ENCODE data around the gene RFK. TPM values are rescaled to one million over a fixed set of nuclear protein-coding genes. Genes with fewer than 3 reads are reported as not detected.
A peak's percentile ranks its signal among the peaks of the same experiment; 100 is the strongest.

Gene RFK
- total and polyA plus RNA-seq, 2 of the 13 experiments (the other 11 are each of a cell fraction or from before 2014, with no cell fraction given), result 18.2 to 37.2 TPM

DNA sequence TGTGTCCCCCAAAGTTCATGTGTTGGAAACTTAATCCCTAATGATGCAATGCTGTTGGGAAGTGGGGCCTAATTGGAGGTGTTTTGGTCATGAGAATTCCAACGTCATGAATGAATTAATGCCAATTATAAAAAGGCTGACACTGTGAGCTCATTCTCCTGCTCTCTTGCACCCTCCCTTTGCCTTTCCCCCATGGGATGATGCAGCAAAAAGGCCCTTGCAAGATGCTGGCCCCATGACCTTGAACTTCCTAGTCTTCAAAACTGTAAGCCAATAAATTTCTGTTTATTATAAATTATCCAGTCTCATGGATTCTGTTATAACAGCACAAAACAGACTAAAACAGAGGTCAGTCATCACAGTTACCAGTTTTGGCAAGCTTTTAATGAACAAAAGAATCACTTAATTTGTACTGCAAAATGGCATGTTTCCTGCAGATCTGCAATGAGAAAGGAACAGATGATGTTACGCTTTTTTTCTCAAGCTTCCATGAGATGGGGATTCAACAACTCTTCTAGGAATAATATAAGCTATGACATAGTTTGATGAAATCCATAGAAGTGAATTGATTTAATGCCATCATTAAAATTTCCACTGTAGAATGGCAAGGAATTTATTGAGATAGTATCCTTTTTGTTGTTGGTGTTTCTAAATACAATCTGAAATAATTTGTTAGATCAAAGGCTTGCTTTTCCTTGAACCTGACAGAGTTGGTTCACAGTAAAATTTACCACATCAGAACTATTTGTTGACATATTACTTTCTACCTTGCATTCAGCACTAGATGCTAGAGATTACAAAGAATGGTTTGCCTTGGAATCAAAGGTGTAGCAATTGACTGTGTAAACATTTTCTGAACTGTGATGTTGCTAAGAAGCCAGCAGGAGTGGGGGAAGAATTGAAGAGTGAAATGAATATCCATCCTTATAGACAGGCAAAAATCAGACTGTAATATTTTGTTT is 29.3 kb upstream of the RFK start (continued):
- TF ChIP-seq ZNF207 (IDR thresholded peaks at IDR 0.05; ENCODE audit: borderline replicate concordance) (no peak), CEBPG (CRISPR knock-in tag; IDR thresholded peaks at IDR 0.05) (peak; percentile 82), ZNF567 (CRISPR knock-in tag; IDR thresholded peaks at IDR 0.05; ENCODE audit: borderline replicate concordance) (no peak), HNF4G (IDR thresholded peaks at IDR 0.05; ENCODE audit: borderline replicate concordance, low read depth, low read length) (0 out of 2 replicates have a peak, but pooled peaks have one; percentile 7), HNF4G (CRISPR knock-in tag; IDR thresholded peaks at IDR 0.05; ENCODE audit: borderline replicate concordance, low read depth) (no peak), ZNF550 (CRISPR knock-in tag; IDR thresholded peaks at IDR 0.05; ENCODE audit: borderline replicate concordance) (no peak), SNAI1 (CRISPR knock-in tag; IDR thresholded peaks at IDR 0.05; ENCODE audit: borderline replicate concordance) (no peak), YEATS2 (CRISPR knock-in tag; IDR thresholded peaks at IDR 0.05; ENCODE audit: borderline replicate concordance) (no peak), JARID2 (CRISPR knock-in tag; IDR thresholded peaks at IDR 0.05; ENCODE audit: insufficient replicate concordance) (no peak), NAIF1 (CRISPR knock-in tag; IDR thresholded peaks at IDR 0.05; ENCODE audit: borderline replicate concordance) (no peak), ZNF354B (CRISPR knock-in tag; IDR thresholded peaks at IDR 0.05) (no peak), RAD51 (IDR thresholded peaks at IDR 0.05; ENCODE audit: borderline replicate concordance) (no peak)
- TF ChIP-seq, protein P1, sequence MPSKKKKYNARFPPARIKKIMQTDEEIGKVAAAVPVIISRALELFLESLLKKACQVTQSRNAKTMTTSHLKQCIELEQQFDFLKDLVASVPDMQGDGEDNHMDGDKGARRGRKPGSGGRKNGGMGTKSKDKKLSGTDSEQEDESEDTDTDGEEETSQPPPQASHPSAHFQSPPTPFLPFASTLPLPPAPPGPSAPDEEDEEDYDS (CRISPR knock-in tag; IDR thresholded peaks at IDR 0.05), result peak; percentile 42
- TF ChIP-seq, protein P2, sequence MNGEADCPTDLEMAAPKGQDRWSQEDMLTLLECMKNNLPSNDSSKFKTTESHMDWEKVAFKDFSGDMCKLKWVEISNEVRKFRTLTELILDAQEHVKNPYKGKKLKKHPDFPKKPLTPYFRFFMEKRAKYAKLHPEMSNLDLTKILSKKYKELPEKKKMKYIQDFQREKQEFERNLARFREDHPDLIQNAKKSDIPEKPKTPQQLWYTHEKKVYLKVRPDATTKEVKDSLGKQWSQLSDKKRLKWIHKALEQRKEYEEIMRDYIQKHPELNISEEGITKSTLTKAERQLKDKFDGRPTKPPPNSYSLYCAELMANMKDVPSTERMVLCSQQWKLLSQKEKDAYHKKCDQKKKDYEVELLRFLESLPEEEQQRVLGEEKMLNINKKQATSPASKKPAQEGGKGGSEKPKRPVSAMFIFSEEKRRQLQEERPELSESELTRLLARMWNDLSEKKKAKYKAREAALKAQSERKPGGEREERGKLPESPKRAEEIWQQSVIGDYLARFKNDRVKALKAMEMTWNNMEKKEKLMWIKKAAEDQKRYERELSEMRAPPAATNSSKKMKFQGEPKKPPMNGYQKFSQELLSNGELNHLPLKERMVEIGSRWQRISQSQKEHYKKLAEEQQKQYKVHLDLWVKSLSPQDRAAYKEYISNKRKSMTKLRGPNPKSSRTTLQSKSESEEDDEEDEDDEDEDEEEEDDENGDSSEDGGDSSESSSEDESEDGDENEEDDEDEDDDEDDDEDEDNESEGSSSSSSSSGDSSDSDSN (CRISPR knock-in tag; IDR thresholded peaks at IDR 0.05), result no peak
- TF ChIP-seq, protein P3, sequence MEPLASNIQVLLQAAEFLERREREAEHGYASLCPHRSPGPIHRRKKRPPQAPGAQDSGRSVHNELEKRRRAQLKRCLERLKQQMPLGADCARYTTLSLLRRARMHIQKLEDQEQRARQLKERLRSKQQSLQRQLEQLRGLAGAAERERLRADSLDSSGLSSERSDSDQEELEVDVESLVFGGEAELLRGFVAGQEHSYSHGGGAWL (CRISPR knock-in tag; IDR thresholded peaks at IDR 0.05), result no peak
- TF ChIP-seq, protein P4, sequence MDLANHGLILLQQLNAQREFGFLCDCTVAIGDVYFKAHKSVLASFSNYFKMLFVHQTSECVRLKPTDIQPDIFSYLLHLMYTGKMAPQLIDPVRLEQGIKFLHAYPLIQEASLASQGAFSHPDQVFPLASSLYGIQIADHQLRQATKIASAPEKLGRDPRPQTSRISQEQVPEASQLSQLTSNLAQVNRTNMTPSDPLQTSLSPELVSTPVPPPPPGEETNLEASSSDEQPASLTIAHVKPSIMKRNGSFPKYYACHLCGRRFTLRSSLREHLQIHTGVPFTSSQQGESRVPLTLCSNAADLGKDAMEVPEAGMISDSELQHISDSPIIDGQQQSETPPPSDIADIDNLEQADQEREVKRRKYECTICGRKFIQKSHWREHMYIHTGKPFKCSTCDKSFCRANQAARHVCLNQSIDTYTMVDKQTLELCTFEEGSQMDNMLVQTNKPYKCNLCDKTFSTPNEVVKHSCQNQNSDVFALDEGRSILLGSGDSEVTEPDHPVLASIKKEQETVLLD (CRISPR knock-in tag; IDR thresholded peaks at IDR 0.05; ENCODE audit: low read depth), result no peak
- TF ChIP-seq, protein P5, sequence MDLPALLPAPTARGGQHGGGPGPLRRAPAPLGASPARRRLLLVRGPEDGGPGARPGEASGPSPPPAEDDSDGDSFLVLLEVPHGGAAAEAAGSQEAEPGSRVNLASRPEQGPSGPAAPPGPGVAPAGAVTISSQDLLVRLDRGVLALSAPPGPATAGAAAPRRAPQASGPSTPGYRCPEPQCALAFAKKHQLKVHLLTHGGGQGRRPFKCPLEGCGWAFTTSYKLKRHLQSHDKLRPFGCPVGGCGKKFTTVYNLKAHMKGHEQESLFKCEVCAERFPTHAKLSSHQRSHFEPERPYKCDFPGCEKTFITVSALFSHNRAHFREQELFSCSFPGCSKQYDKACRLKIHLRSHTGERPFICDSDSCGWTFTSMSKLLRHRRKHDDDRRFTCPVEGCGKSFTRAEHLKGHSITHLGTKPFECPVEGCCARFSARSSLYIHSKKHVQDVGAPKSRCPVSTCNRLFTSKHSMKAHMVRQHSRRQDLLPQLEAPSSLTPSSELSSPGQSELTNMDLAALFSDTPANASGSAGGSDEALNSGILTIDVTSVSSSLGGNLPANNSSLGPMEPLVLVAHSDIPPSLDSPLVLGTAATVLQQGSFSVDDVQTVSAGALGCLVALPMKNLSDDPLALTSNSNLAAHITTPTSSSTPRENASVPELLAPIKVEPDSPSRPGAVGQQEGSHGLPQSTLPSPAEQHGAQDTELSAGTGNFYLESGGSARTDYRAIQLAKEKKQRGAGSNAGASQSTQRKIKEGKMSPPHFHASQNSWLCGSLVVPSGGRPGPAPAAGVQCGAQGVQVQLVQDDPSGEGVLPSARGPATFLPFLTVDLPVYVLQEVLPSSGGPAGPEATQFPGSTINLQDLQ (CRISPR knock-in tag; IDR thresholded peaks at IDR 0.05), result no peak
- TF ChIP-seq, protein P6, sequence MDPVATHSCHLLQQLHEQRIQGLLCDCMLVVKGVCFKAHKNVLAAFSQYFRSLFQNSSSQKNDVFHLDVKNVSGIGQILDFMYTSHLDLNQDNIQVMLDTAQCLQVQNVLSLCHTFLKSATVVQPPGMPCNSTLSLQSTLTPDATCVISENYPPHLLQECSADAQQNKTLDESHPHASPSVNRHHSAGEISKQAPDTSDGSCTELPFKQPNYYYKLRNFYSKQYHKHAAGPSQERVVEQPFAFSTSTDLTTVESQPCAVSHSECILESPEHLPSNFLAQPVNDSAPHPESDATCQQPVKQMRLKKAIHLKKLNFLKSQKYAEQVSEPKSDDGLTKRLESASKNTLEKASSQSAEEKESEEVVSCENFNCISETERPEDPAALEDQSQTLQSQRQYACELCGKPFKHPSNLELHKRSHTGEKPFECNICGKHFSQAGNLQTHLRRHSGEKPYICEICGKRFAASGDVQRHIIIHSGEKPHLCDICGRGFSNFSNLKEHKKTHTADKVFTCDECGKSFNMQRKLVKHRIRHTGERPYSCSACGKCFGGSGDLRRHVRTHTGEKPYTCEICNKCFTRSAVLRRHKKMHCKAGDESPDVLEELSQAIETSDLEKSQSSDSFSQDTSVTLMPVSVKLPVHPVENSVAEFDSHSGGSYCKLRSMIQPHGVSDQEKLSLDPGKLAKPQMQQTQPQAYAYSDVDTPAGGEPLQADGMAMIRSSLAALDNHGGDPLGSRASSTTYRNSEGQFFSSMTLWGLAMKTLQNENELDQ (CRISPR knock-in tag; IDR thresholded peaks at IDR 0.05; ENCODE audit: borderline replicate concordance), result no peak

Data from HepG2 (cell line).